SIG-M5 (cell line): Measurements from ENCODE around the gene SLC25A5.
"Not testable (repeated sequence)": the region's sequence is repeated elsewhere in the genome, so short reads cannot be mapped to it uniquely, and the experiment has no call there.

ENCODE experiments used
- DNase-seq: peaks from one replicate; lab custom pipeline; 2025; lab: John Stamatoyannopoulos, UW

The SLC25A5 gene

DNA sequence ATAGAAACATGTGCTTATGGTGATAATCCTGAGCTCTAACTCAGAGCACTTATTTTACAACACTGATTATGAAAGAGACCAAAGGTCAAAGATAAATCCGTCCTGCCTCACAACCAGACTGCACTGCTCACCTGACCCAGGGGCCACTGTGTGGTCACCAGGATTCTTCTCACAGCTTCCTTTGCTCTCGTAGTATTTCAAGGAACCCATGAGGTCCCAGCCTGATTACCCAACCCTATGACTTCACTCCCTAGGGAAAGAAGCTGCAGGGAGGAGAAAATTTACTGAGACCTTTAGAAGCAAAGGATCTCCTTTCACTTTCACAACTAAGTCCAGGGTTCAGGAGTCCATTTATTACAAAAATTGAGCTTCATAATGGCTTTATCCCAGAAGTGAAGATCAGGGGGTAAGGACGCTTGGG, 9.6 kb downstream of the SLC25A5 start:
- no peak for DNase-seq

DNA sequence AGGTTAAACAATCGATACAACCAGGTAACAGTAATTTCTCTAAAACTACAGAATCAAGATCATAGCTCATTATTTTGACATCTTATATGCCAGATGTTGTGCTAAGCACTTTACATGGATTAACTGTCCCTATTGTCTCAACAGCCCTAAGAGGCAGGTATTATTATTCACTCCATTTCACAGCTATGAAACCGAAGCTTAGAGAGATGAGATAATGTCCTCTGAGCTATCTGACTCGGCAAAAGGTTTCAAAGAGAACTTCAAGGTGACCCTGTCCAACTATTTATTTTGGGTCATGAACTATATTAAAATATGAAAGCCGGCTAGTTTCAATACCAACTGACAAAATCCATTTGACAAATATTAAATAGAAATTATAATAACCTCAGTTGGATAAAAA, 10.3 kb downstream of the SLC25A5 start:
- no peak for DNase-seq

DNA sequence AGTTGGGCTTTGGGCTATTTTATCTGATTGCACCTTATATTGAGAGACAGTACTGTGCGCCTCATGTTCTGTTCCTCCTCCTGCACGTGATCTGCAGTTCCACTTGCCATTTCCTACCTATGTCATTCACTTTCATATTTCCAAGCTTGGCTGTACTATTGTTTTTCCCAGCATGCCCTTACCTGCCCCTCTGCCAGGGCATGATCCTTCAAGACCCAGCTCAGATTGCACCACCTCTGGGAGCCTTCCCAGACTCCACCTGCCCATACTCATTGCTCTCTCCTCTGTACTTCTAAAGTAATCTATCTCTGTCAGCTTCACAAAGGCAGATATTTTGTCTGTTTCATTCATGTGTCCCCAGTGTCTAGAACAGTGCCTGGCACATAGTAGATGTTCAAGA, 11.6 kb downstream of the SLC25A5 start:
- DNase-seq: no peak

DNA sequence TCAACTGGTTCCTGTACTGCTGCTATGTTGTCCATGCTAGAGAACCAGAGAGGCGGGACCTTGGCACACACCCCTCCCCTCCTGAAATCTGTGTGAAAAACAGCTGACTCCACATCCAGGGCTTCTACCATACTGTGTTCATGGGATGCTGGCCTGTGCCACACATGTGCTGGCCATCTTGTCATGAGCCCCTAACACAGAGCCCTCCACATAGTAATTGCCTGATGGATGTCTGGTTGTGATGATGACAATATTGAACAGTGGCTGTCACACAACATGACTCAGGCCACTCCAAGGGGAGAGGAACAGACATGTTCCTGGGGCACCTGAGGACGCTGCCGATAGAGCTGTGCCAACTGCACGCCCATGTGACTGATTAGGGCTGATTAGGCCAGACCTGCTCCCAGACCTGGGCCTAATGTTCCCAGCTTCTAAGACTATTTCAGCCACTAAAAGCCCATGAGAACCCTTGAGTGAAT, 13.1 kb downstream of the SLC25A5 start:
- DNase-seq: no peak

DNA sequence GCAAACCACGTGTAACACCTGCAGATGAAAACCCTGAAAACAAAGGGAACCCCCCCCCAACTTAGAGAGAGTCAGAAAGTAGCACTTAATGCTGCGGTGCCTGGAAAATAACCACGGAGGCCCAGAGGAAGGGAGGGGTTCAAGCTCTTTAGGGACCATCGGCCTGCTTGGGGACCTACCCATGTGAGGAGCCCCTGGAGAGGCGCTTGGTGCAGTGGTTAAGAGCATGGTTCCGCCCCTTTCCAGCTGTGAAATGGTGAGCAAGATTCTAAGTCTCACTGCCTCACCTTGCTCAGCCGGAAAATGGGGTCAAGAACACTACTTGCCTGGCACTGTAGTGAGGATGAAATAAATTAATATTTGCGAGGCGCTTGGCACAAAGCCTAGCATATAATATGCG, 13.8 kb downstream of the SLC25A5 start:
- DNase-seq: no peak

DNA sequence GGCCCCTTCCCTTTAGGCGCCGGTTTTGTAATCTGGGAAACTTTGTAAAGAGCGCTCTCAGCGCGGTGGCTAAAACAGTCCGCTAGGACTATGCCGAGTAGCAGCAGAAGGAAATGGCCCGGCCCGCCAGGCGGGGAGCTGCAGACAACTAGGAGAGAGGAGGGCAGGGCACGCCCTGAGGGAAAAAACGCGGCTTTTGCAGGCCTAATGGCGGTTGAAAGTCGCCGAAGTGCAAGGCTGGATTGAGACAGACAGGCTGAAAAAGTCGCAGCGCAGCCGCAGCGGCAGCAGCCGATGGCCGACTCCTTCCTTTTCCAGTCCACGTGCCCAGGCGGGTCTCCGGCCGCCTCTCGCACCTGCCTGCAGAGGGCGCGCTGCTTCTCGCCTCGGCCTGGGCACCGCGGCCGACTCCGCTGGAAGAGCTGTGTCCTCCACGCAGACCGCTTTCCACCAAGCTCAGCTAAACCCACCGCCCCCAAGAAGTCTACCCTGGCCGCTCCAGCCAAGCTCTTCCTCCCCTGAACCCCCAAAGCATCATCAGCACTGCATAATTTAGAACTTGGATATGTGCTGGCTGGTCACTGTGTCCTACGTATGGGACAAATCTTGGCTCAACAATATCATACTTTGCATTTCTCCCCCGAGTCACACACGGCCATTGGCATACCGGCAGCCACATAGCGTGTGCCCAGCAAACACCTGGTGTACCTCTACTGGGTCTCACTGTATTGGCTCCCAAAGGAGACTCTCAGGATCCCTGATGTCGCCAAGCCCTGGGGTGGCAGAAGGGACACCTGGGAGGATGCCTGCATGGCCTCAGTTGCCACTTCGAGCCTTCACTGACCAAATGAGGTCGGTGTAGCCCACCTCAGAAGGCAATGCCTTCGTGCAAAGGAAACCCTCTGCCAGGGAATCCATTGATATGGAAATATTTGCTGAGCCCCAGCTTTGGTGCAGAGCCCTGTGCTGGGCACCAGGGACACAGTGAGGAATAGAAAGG, 14.5 kb downstream of the SLC25A5 start:
- DNase-seq: no peak

DNA sequence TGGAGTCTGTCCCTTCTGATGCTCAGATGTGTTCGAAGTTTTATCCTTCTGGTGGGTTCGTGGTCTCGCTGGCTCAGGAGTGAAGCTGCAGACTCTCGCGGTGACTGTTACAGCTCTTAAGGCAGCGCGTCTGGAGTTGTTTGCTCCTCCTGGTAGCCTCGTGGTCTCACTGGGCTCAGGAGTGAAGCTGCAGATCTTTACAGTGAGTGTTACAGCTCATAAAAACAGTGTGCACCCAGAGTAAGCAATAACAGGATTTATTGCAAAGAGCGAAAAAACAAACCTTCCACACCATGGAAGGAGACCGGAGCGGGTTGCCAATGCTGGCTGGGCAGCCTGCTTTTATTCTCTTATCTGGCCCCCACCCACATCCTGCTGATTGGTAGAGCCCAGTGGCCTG, 18.5 kb downstream of the SLC25A5 start:
- no peak for DNase-seq

DNA sequence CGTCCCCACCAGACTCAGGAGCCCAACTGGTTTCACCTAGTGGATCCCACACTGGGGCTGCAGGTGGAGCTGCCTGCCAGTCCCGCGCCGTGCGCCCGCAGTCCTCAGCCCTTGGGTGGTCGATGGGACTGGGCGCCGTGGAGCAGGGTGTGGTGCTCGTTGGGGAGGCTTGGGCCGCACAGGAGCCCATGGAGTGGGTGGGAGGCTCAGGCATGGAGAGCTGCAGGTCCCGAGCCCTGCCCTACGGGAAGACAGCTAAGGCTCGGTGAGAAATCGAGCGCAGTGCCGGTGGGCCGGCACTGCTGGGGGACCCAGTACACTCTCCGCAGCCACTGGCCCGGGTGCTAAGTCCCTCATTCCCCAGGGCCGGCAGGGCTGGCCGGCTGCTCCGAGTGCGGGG, 19.5 kb downstream of the SLC25A5 start:
- not testable (repeated sequence) for DNase-seq

DNA sequence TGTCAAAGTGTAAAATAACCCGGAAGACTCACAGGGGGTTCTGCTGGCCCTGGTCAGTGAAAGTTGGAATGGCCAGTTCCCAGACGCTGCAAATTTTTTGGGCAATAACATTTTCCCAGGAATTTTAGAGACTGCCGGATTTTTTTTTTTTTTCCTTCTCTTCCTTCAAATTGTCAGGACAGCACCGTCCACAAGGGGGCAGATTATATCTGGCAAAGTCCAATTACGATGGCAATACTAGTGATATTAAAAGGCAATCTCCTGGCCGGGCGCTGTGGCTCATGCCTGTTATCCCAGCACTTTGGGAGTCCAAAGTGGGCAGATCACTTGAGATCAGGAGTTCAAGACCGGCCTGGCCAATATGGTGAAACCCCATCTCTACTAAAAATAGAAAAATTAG, 20.5 kb downstream of the SLC25A5 start:
- no peak for DNase-seq

DNA sequence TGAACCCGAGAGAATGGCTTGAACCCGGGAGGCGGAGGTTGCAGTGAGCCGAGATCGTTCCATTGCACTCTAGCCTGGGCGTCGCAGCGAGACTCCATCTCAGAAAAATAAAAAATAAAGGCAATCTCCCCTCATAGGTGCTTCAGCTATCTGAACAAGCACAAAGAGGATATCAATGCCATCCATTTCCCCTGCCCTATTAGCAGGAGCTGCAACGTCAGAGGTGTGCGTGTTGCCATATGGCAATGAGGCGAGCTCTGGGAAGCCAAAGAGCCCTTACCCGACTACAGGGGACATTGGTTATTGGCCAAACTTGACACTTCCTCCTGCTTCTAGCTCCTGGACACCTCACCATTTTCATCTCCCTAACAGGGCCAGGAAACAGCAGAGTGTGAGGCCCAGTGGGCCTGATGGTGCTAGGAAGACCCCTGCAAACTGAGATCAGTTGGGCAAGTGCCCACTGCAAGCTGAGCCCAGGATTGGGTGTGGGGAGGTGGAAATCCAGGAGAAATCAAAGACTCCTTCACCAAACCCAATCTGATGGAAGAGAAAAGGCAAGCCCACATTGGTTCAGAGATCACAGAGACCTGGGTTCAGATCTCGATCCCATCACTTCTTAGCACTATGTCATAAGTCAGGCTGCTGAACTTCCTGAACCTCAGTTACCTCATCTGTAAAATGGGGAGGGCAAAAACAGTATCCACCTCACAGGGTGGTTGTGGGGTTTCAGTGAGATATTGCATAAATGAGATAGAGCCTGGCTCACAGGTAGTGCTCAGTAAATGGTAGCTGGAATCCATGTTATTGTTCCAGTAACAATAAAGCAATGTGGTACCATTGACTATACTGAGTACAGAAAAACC, 21.2 kb downstream of the SLC25A5 start:
- no peak for DNase-seq

DNA sequence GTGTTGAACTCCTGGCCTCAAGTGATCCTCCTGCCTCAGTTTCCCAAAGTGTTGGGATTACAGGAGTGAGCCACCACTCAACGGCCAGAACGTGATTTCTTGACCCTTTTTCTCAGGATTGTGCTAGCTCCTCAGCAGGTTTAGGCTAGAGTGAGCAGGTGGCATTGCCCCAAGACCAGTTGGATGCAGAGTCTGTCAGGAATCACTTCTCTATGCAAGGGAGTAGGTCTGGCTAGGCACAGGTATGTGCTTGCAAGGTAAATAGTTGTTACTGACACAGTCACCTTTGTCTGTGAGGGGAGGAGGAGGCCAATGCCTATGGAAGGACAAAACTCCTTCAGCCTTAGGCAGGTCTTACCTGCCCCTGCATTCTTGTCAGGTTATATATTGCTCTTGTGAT, 24.2 kb downstream of the SLC25A5 start:
- no peak for DNase-seq

DNA sequence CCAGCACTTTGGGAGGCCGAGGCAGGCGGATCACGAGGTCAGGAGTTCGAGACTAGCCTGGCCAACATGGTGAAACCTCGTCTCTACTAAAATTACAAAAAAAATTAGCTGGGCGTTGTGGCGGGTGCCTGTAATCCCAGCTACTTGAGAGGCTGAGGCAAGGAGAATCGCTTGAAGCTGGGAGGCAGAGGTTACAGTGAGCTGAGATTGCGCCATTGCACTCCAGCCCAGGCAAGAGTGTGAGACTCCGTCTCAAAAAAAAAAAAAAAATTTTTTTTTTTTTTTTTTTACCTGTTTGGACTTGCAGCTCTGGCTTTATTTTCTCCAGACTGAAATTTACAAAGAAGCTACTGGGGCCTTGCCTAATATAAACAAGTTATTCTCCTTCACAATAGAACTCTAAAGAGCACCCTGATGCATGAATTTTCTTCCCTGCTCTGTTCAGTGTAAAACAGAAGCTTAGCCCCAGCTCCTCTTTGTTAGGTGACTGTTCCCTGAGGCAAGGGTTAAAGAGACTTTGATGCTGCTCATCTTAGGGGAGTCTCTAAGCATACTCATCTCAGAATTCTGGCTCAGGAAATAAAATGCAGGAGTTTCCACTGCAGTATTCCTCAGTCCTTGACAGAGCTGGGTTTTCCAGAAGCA, 25.7 kb downstream of the SLC25A5 start:
- not testable (repeated sequence) for DNase-seq

DNA sequence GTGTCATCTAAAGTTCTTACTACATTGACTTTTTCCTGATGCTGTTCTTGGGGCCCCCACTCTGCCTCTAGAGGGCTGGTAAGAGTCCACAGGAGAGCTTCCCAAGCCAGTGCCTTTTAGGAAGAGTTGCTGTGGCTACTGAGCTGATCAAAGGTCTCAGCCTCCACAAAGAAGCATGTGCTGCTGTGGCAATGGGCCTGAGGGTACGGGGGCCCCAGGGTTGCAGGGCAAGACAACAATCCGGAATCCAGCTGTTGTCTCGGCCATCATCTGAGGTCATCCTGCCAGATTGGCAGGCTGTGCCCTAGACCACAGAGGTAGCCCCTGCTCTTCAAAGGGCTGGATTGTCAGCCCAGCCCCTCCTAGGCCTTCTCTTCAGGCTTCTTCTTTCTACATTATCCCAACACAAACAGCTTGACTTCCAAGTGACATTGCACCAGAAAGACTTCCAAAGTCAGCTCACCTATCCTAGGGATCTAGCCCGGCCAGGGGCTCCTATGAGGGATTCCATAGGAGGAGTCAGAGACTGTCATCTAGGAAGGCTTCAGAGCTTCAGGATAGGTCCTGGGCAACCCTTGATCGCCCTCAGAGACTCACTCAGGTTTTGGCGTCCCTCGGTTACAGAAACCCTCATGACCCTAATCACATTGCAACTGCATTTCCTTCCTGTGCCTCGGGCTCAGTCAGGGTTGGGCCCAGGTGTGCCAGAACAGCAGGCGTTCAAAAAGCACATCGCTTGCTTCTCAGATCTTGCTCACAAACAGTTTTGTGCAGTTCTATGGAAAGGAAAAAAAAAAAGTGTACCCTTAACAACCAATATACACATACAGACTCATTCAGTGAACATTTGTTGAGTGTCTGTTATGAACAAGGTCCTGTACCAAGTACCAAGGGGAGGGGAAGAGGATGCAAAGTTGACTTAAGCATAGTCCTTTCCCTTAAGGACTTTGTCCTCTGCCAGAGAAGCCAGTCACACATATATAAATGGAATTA, 27.8 kb downstream of the SLC25A5 start:
- no peak for DNase-seq

DNA sequence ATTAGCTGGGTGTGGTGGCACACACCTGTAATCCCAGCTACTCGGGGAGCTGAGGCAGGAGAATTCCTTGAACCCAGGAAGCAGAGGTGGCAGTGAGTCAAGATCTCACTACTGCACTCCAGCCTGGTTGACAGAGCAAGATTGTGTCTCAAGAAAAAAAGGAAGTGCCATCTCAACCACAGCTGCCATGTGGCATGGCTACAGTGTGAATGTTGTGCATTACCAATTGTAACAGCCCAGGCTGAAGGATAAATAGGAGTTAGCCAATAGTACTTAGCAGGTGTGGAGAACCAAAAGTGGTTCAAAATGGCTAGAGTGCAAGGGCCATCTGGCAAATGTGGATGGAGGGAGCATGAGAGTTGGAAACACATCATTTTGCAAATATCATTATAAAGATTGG, 28.9 kb downstream of the SLC25A5 start:
- peak; percentile 26 for DNase-seq

DNA sequence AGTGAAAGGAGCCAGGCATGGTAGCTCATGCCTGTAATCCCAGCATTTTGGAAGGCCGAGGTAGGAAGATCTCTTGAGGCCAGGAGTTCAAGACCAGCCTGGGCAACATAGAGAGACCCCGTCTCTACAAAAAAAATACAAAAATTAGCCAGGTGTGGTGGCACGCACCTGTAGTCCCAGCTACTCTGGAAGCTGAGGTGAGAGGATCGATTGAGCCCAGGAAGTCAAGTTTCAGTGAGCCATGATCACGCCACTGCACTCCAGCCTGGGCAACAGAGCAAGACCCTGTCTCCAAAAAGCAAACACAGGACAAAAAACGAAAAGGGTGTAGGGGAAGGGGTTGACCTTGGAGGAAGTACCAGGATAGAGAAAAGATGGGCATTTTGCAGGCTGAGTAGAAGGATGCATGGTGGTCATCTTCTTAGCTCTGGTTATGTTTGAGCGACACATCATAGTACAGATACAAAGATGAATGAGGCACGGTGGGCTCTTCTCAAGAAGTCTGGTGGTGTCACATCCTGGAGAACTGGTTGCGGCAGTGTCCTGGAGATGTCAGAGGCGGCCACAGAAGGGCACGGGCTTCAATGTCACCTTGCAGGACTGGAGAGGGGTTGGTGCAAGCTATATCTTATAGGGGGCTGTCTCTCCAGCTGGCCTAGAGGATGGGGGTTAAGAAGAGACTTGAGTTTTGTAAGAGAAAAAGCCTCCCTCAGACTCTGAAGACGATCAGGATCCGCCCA, 32.0 kb downstream of the SLC25A5 start:
- DNase-seq: no peak

DNA sequence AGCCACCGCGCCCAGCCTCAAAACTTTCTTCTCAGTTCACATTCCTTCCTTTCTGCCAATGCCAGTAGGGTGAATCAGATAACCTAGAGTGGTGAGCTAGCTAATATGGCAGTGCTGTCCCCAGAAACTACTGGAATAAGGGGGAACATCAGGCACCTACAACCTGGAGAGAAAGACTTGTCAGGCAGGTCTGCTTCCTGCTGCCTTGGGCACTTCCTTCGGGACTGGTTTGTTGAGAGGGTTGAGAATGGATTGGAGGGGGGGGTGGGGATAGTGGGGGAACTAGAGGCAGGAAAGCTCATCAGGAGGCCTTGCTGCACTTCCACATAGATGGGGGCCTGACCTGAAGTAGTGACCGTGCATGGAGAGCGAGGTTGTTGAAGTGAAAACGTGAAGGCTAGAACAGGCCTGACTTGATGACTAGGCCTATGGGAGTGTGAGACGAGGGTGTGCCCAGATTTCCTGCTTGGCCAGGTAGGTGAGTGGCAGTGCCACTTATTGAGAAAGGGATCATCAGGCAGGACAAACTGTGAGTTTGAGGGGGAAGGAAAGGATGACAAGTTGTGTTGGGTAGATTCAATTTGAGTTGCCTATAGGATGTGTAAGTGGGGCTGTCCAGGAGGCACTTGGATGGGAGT, 33.4 kb downstream of the SLC25A5 start:
- no peak for DNase-seq

DNA sequence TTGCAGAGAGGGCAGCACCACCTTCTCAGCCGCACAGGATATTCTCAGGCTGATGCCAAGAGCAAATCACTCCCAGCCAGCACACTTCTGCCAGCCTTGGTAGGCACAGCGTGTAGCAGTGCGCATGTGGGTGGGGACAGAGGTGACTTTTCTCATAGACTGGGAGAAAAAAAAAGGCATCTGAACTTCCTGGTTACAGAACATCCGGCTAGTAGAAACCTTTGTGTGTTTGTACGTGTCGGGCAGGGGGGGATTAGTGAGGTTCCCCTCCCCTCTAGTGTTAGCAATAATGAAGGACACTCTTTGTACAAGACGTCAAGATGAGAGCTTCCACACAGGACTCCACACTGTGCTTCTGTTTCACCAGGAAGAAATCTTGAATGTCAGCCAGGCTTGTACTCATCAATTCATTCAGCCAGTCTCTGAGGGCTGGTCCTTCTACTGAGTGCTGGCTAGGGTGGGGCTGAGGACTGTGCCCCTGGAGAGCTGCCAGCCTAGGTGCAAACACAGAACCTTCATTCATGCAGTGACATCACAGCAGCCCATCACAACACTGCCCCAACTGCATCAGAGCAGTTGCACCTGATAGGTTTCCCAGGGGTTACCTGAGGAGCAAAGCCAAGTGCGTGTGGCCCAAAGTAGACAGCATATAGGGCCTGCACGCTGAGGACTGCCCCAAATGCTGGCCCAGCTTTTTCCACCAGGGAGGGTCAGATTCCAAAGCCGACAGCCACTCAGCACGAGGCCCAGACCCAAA, 34.7 kb downstream of the SLC25A5 start:
- no peak for DNase-seq

DNA sequence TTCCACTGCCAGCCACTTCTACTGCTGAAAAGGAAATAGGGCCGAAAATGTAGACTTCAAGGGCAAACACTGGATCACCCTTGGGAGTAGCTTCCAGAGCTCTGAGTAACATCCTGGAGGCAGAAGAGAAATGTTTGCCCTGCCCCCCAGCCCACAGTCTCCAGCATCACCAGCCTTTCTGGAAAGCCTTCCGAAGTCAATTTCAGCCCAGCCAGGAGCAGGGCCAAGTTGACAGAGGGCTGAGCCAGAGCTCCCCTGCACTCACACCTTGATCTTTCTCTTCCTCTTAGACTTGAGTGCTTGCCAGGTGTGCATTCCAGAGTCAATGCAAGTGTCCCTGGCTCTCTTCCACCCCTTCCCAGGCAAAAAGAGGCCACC, 35.2 kb downstream of the SLC25A5 start:
- DNase-seq: no peak

DNA sequence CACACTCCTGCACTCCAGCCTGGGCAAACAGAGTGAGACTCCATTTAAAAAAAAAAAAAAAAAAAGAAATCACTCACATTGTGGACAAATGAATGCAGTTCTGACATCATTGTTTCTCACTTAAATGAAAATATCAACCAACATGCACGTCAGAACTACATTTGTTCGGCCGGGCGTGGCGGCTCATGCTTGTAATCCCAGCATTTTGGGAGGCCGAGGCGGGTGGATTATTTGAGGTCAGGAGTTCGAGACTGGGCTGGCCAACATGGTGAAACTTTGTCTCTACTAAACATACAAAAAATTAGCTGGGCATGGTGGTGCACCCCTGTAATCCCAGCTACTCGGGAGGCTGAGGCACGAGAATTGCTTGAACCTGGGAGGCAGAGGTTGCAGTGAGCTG, 36.9 kb downstream of the SLC25A5 start:
- DNase-seq: not testable (repeated sequence)
